B cell (primary cell): Measurements from ENCODE around the gene PLK2.

Experiments used
- CTCF ChIP-seq: fragments of 200-600 bp; IDR thresholded peaks from one replicate; pipeline ENCODE4 v1.8.0; 2022; ENCODE audit warnings: antibody characterized with exemption, mild to moderate bottlenecking
- EZH2 ChIP-seq: IDR thresholded peaks from 2 replicates; pipeline ENCODE4 v1.6.1; 2012; ENCODE audit warnings: borderline replicate concordance, low read depth, mild to moderate bottlenecking, moderate library complexity, low read length; ENCODE audit not compliant: insufficient read depth, poor library complexity, severe bottlenecking

GRCh38 chr5:58437661-58438060 is 22.2 kb downstream of the PLK2 start:
- TF ChIP-seq CTCF: no peak
- no peak for TF ChIP-seq EZH2
